Muscle of arm (tissue), 12 donors: ENCODE data around the gene LCN2. TPM values are rescaled to one million over a fixed set of nuclear protein-coding genes. Genes with fewer than 3 reads are reported as not detected.
"Not testable (repeated sequence)": the region's sequence is repeated elsewhere in the genome, so short reads cannot be mapped to it uniquely, and the experiment has no call there.

ENCODE experiments used
- DNase-seq: peaks from one replicate; pipeline ENCODE4 v3.0.0-alpha.2; 2013
- polyA plus RNA-seq, 12 donors: library from polyadenylated mRNA; unstranded; fragments of 120-200 nt; gene quantifications; one replicate each; pipeline ENCODE4 v1.2.1, GENCODE V29; 2013; ENCODE audit not compliant: insufficient read length in 12 of 12

LCN2 gene
- polyA plus RNA-seq, 12 donors: 0.31 to 6.2 (median 0.70) TPM; not detected in 4

- DNase-seq: peak; percentile 93
Observed at GRCh38 chr9:128127990-128128835, 21.0 kb upstream of the LCN2 start.

- DNase-seq: no peak
Observed at GRCh38 chr9:128128836-128129590, 20.2 kb upstream of the LCN2 start.

- not testable (repeated sequence) for DNase-seq
Observed at GRCh38 chr9:128129976-128130590, 19.2 kb upstream of the LCN2 start.

GRCh38 chr9:128130651-128131050 lies 18.6 kb upstream of the LCN2 start:
- not testable (repeated sequence) for DNase-seq

GRCh38 chr9:128131346-128131745 lies 17.9 kb upstream of the LCN2 start:
- not testable (repeated sequence) for DNase-seq

- peak; percentile 56 for DNase-seq
Observed at GRCh38 chr9:128132139-128132538, 17.1 kb upstream of the LCN2 start.

GRCh38 chr9:128135561-128135960 lies 13.7 kb upstream of the LCN2 start:
- DNase-seq: not testable (repeated sequence)

- no peak for DNase-seq
Observed at GRCh38 chr9:128136816-128137793, 12.1 kb upstream of the LCN2 start.

- DNase-seq: no peak
Observed at GRCh38 chr9:128138001-128138400, 11.3 kb upstream of the LCN2 start.

- no peak for DNase-seq
Observed at GRCh38 chr9:128139621-128140020, 9.6 kb upstream of the LCN2 start.

GRCh38 chr9:128141604-128142003 lies 7.6 kb upstream of the LCN2 start:
- DNase-seq: no peak

GRCh38 chr9:128142061-128142460 lies 7.2 kb upstream of the LCN2 start:
- DNase-seq: no peak

- DNase-seq: no peak
Observed at GRCh38 chr9:128142596-128142995, 6.7 kb upstream of the LCN2 start.

- no peak for DNase-seq
Observed at GRCh38 chr9:128143525-128144238, 5.6 kb upstream of the LCN2 start.

GRCh38 chr9:128144239-128145181 lies 4.7 kb upstream of the LCN2 start:
- DNase-seq: no peak

- DNase-seq: no peak
Observed at GRCh38 chr9:128145536-128145935, 3.7 kb upstream of the LCN2 start.

- DNase-seq: no peak
Observed at GRCh38 chr9:128145951-128146351, 3.3 kb upstream of the LCN2 start.

- no peak for DNase-seq
Observed at GRCh38 chr9:128146591-128147120, 2.6 kb upstream of the LCN2 start.

GRCh38 chr9:128148509-128149000 lies 698 bp upstream of the LCN2 start:
- DNase-seq: no peak
